ENCODE data around the gene ZNF407.

Gene ZNF407

GRCh38 chr18:74582642-74583041 is 15.0 kb upstream of the ZNF407 start:
- no peak for DNase-seq

- DNase-seq, result no peak
These were observed 10.2 kb upstream of the ZNF407 start for GRCh38 chr18:74587441-74587840.

- DNase-seq, result no peak
These were observed 8.6 kb upstream of the ZNF407 start for GRCh38 chr18:74589021-74589420.

GRCh38 chr18:74589811-74590210 is 7.9 kb upstream of the ZNF407 start:
- DNase-seq, result no peak

GRCh38 chr18:74590671-74591070 is 7.0 kb upstream of the ZNF407 start:
- DNase-seq, result no peak

GRCh38 chr18:74595431-74595830 is 2.2 kb upstream of the ZNF407 start:
- no peak for DNase-seq

GRCh38 chr18:74597034-74597661 is 522 bp upstream of the ZNF407 start:
- peak; percentile 81 for DNase-seq

- peak; percentile 84 for DNase-seq
These were observed 806 bp downstream of the ZNF407 start for GRCh38 chr18:74598350-74599001.

GRCh38 chr18:74604361-74604760 is 6.7 kb downstream of the ZNF407 start:
- no peak for DNase-seq

GRCh38 chr18:74604774-74605173 is 7.1 kb downstream of the ZNF407 start:
- no peak for DNase-seq

- DNase-seq, result no peak
These were observed 11.0 kb downstream of the ZNF407 start for GRCh38 chr18:74608681-74609080.

GRCh38 chr18:74609535-74609934 is 11.9 kb downstream of the ZNF407 start:
- DNase-seq, result no peak

GRCh38 chr18:74610051-74610615 is 12.5 kb downstream of the ZNF407 start:
- DNase-seq, result no peak

- DNase-seq, result no peak
These were observed 13.2 kb downstream of the ZNF407 start for GRCh38 chr18:74610860-74611259.

GRCh38 chr18:74611765-74612164 is 14.1 kb downstream of the ZNF407 start:
- DNase-seq, result no peak

- no peak for DNase-seq
These were observed 15.7 kb downstream of the ZNF407 start for GRCh38 chr18:74613381-74613780.

- DNase-seq, result no peak
These were observed 18.8 kb downstream of the ZNF407 start for GRCh38 chr18:74616494-74616893.

GRCh38 chr18:74617486-74617885 is 19.8 kb downstream of the ZNF407 start:
- no peak for DNase-seq

GRCh38 chr18:74622072-74622471 is 24.4 kb downstream of the ZNF407 start:
- no peak for DNase-seq

GRCh38 chr18:74623047-74623816 is 25.6 kb downstream of the ZNF407 start:
- DNase-seq, result no peak

- no peak for DNase-seq
These were observed 26.8 kb downstream of the ZNF407 start for GRCh38 chr18:74624466-74624865.

GRCh38 chr18:74625157-74625556 is 27.5 kb downstream of the ZNF407 start:
- DNase-seq, result no peak

- no peak for DNase-seq
These were observed 28.6 kb downstream of the ZNF407 start for GRCh38 chr18:74626049-74626874.
